ENCODE measurements around the gene HEATR1.
"Not testable (repeated sequence)": the region's sequence is repeated elsewhere in the genome, so short reads cannot be mapped to it uniquely, and the experiment has no call there.

The HEATR1 gene

GRCh38 chr1:236603991-236604904 is at the start of gene HEATR1:
Gene HEATR1 (minus strand): TSS chr1:236604516. CDS start chr1:236604095, 421 bp downstream.
- peak; percentile 79 for DNase-seq

DNA sequence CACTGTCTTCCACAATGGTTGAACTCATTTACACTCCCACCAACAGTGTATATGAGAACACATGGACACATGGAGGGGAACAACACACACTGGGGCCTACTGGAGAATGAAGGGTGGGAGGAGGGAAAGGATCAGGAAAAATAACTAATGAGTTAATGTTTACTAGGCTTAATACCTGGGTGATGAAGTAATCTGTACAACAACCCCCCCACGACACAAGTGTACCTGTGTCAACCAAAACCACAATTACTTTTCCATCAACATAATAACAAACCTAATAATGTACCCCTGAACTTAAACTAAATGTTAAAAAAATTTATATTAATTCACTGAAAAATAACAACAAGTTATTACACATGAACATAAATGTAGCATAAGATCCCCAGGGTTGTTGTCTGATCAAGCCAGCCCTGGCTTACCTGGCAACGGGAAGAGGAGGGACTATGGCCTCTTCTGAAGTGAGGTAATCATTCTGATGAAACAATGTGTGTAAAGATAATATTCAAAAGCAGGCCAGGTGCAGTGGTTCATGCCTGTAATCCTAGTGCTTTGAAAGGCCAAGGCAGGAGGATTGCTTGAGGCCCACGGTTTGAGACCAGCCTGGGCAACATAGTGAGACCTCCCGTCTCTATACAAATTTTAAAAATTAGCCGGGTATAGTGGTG is 40.8 kb upstream of the HEATR1 start:
- DNase-seq, result no peak

- no peak for DNase-seq
Observed at GRCh38 chr1:236642763-236643162, 38.4 kb upstream of the HEATR1 start.

GRCh38 chr1:236639686-236640085 is 35.4 kb upstream of the HEATR1 start:
- DNase-seq, result no peak

- no peak for DNase-seq
Observed at GRCh38 chr1:236638945-236639344, 34.6 kb upstream of the HEATR1 start.

GRCh38 chr1:236636017-236636416 is 31.7 kb upstream of the HEATR1 start:
- no peak for DNase-seq

DNA sequence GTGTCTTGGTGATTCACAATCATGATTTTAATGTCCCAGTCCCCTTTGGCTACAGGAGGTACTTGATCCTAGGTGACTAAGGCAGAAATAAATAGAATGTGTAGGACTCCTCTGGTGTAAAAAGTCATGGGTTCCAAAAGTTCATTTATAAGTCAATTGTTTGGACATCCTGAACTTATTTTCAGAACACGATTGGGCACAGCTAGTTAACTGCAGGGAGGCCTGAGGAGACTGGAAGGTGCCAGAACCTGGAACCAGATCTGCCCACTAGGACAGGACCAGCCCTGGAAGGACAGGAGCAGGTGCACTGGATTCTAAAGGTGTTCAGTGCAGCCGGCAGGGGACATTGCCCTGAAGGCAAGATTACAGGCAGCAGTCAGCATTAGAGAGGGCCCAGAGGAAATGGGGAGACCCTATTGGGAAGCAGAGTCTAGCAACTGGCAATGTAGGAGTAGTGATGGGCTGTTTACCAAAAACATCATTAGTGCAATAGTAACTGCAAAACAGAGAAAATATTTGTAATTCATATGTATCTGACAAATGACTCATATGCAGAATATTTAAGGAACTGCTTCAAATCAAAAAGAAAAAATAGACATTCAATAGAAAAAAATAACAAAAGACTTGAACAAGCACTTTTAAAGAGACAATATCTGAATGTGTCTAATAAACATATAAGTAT is 23.6 kb upstream of the HEATR1 start:
- no peak for DNase-seq

- DNase-seq, result no peak
Observed at GRCh38 chr1:236623371-236624166, 19.3 kb upstream of the HEATR1 start.

DNA sequence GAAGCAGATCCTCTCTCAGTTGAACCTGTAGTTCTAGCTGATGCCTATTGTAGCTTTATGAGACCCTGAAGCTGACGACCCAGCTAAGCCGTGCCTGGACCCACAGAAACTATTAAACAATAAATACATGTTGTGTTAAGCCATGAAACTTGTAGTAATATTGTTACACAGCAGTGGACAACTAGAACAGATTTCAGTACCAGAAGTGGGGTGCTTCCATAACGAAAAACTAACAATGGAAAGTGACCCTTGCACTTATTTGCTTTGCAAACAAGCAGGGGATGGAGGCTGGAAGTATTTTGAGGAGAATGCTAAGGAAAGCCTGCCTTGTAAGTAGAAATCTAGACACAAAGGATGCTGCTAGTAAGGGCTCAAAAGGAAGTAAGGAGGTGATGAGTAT is 18.1 kb upstream of the HEATR1 start:
- DNase-seq, result no peak

GRCh38 chr1:236619398-236619797 is 15.1 kb upstream of the HEATR1 start:
- DNase-seq, result no peak

DNA sequence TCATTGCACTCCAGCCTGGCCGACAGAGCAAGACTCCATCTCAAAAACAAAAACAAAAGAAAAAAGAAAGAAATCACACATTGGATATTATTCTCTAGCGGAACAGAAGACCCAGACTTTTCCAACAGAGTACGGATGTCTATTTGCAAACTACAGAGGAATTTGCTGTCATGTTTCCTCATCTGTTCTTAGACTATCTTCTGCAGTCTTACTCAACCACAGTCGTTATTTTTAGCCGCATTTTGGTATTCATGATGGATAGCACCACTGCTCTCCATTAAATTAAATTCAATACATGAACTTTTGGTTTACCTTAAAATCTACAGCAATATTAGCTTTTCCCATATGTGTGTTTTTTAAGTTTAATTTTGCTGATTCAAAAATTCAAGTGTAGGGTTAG is 14.2 kb upstream of the HEATR1 start:
- DNase-seq, result no peak

- no peak for DNase-seq
Observed at GRCh38 chr1:236615399-236616148, 11.3 kb upstream of the HEATR1 start.

DNA sequence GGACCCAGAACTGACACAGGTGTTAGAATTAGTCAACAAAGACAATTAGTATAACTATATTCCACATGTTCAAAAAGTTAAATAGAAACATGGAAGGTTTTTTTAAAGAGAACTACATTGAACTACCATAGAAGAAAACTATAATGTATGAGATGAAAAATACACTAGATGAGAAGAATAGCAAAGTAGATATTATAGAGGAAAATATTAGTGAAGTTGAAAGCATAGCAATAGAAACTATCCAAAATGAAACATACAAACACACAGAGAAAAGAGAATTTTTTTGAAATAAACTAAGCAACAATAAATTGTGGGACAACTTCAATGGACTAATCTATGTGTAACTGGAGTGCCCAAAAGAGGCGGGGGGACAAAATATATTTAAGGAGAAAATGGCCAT is 8.0 kb upstream of the HEATR1 start:
- DNase-seq, result no peak

DNA sequence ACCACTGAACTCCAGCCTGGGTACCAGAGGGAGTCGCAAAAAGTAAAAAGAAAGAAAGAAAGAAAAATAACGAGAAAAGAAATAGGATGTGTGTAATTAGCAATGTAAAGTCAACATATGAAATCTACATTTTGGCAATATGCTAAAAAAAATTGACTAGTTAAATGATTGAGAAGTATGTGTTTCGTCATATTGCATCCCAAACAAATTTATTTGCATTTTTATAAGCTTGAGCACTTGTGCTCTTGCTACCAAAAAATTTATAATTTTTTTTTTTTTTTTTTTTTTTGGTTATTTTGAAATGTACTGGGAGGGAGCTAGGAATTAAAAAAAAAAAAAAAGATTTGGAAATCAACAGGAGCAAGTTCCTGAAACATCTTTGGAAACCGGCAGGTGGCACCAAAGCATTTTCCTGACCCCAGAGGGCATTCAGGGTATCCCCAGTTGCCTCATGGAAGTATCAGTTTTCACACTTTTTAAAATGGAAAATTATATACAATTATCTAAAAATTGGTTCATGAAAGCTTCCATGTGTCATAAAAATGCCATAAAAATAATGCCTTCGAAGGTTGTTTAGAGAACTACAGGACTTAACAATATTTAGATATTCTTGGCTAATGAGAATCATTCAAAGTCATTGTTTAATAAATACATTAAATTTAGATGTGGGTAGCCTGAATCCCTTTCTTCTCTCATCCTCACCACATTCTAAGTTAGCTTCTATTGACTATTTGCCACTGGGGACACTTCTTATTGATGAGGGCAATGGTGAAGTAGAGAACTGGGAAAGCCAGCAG is 4.8 kb upstream of the HEATR1 start:
- DNase-seq, result peak; percentile 52

DNA sequence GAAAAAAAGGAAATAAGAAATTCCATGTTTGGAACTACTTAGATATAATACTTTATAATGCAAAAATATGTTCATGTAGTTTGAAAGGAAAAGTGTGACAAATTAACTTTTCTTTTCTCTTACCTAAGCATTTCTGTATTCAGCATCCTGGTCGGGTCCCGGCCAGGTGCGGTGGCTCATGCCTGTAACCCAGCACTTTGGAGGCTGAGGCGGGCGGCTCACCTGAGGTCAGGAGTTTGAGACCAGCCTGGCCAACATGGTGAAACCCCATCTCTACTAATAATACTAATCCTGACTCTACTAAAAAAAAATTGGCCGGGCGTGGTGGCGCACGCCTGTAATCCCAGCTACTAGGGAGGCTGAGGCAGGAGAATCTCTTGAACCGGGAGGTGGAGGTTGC is 3.3 kb upstream of the HEATR1 start:
- not testable (repeated sequence) for DNase-seq

- no peak for DNase-seq
Observed at GRCh38 chr1:236604905-236605806, 840 bp upstream of the HEATR1 start.

- DNase-seq, result no peak
Observed at GRCh38 chr1:236602171-236602570, 2.1 kb downstream of the HEATR1 start.

DNA sequence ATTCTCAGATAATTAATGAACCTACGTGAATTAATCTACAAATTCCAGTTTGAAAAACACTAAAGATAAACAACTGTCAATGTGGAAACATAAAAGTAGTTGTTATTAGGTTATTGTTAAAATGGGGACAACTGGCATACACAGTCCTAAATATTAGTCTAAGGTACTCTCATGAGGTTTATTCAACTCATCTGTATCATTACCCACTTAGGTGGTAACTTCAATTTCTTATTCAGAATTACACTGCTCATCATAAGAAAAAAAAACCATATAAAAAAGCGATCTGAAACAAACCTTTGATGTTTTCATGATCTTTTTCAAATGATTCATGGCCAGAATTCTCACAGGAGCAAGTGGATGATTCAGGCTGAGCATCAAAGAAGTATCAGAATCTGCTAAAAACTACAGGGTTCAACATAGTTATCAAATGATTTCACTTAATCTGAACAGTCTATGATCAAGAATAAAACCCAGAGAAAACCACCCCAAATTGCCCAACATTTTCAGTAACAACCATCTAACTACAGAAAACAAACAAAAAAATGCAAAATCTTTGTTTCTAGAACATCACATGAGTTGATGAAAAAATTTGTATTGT is 13.7 kb downstream of the HEATR1 start:
- no peak for DNase-seq

GRCh38 chr1:236589531-236589930 is 14.8 kb downstream of the HEATR1 start:
- DNase-seq, result no peak

DNA sequence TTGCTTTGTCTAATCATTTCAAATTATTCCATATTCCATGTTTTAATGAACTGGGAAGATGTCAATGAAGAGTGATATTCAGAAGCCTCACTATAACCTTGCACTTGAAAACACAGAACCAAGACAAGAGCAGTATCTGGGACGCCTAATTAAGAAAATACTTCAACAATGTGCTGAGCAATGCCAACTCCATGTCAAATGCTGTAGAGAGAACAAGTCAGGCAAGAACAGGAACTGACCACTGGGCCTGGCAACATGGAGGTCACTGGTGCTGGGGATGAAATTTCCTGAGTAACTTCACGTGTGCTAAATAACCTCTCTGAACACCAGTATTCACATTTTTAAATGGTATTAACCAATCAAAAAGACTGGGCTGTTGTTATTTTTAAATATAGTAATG is 22.8 kb downstream of the HEATR1 start:
- DNase-seq, result no peak
